ENCODE data around the gene DLGAP1.
"Not testable (repeated sequence)": the region's sequence is repeated elsewhere in the genome, so short reads cannot be mapped to it uniquely, and the experiment has no call there.

The DLGAP1 gene

DNA sequence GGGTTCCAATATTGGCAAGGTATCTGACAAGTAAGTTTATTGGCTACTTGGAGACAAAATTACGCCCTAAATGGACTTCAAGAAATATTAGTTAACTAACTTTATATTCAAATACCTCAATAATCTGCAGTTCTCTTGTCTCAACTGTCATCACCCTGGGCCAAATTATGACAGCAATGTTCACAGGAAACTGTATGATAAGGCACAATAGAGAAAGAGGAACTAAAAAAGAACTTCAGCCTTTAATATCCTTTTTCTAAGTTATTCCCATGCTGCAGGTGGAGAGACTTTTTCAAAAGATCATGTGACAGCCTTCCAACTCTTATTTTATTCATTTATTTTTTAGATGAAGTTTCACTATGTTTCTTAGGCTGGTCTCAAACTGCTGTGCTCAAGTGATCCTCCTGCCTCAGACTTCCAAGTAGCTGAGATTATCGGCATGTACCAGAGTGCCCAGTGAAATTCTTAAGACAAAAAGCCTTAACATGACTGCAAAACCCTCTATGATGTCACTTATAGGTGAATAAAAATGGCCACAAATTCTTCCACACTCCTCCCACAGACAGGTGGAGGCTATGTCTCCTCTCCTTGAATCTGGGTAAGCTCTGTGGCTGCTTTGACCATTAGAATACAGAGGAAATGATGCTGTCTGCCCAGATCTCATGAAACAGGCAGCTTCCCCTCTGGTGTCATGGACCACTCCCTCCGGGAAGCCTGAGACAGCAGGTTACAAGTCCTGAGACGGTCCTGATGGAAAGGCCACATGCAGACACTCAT is 794.2 kb downstream of the DLGAP1 start:
- DNase-seq (ENCODE audit: low read depth in 2 of 2): no peak

DNA sequence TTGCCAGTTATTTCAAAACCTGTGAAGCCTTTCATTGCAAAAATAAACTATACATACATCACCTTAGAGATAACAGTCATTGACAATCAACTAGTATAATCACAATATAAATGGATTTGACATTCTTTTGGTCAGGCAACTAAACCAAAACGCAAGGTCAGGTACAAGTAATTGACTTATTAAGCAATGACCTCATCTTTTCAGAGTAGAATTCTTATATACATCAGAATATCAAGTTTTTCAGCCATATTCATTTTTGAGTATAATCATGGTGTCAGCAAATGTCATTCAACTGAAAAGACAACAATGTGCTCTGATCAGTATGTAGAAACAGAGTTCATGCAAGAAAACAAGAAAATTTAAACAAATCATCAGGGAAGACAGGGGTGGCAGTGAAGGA is 796.6 kb downstream of the DLGAP1 start:
- DNase-seq (ENCODE audit: low read depth in 2 of 2): no peak

DNA sequence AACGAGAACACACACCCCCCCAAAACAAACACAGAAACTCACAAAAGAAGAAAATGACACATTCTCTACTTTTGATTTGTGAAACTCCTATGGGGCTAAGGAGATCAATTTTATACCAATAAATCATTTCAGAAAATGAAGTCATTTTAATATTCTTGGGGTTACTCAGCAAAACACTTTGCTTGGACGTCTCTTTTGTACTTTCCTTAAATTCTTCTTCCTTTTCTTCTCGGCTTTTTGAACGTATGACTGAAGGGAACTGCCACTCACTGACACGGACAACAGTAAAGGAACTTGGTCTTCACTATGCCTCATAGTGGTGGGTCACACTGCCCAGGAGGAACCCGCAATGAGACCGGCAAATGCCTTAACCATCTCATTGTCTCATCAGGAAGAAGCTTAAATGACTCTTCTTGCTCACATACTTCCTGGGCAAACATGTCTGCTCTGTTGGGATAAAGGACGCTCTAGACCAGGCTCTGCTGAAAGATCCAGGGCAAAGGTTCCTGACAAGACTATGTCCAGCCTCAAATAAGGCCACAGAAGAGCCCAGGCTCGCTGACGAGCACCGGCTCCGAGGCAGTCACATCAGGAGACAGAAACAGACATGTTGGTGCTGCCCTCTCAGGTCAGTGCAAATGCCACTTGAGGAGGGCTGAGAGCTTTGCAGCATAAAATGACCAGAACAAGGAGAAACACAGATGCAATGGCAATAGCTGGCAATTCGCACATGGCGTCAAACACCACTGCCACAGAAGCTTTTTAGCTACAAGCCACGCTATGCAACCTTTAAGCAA is 799.7 kb downstream of the DLGAP1 start:
- no peak for DNase-seq (ENCODE audit: low read depth in 2 of 2)

DNA sequence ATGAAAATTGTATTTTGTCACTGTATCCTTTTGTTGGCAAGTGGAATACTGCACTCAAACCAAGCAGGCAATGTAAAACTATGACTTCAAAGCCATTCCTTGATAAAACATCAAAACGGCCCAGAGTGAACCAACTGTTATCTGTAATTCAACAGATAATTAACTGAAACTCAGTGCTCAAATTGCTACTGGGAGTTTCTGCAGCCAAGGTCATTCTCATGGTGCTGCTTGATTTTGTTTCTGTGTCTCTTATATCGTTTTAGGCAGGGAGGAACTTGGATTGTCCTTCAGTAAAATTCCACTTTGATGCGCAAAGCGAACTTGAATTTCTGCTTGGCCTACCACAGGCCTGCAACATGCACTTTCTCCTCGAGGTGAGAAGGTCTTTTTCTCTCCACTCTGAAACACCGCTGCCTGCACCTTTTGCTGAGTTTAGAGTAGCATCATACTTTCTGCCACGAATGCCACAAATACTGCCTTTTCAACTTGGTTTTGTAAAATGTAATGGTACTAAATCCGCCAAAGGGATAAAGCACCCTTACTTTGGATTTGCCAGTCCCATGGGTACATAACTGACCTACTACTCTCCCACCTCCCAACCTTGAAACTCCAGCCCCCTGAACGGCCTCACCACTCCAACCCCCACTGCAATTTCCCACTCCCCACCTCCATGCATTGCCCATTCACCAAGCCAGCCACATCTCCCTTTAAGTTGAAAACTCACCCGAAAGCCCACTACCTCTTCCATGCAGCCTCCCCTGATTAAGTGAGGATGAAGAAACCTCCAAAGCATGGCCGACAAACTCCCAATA is 800.5 kb downstream of the DLGAP1 start:
- DNase-seq (ENCODE audit: low read depth in 2 of 2): no peak

DNA sequence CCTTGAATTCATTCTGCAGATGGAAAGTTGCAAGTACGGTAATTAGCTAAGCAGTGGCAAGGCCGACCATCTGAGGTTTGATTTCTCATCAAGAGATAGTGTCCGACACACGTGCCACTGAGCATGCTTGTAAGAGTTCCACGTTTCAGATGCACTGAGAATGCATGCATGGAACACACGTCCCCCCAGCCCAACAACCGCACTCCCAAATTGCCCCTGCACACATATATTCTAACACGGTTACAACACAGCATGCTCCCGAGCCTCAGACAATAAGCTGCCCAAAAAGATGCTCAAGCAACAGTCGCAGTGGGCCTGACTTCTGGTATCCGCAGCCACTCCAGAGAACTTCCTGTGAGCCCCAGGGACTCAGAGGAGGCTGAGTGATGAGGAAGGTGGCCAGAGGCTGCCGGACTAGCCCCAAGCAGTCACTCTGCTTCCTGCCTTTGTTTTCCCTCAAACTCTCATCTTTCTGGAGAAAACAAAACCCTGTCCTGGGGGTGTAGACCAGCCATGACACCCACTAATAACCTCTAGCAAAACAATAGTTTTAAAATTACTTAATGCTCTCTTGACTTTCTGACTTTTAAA is 801.2 kb downstream of the DLGAP1 start:
- no peak for DNase-seq (ENCODE audit: low read depth in 2 of 2)

DNA sequence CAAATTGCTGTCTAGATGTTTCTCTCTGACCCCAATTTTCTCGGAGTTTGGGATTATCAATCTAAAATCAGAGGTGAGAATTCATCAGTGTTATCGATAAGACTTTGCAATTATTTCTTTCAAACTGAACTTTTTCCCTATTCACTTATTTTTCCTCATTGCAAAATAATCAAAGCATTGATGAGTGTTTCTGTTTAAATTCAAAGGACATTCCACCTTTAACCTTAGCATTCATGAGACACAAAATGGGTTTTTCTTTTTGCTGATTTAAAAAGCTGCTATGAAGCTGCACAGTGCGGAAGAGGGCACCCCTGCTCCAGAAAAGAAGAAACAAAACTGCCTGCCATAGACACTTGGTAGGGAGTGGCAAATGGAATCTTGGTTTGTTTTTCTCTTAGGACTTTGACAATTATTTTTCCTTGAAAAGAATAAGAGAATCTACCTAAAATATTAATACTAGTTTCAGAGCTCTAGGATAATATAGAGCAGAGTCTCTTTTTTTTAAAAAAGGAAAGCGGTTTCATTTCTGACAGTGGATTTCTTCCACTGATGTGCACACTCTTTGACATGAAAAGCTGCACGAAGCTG is 801.8 kb downstream of the DLGAP1 start:
- no peak for DNase-seq (ENCODE audit: low read depth in 2 of 2)

DNA sequence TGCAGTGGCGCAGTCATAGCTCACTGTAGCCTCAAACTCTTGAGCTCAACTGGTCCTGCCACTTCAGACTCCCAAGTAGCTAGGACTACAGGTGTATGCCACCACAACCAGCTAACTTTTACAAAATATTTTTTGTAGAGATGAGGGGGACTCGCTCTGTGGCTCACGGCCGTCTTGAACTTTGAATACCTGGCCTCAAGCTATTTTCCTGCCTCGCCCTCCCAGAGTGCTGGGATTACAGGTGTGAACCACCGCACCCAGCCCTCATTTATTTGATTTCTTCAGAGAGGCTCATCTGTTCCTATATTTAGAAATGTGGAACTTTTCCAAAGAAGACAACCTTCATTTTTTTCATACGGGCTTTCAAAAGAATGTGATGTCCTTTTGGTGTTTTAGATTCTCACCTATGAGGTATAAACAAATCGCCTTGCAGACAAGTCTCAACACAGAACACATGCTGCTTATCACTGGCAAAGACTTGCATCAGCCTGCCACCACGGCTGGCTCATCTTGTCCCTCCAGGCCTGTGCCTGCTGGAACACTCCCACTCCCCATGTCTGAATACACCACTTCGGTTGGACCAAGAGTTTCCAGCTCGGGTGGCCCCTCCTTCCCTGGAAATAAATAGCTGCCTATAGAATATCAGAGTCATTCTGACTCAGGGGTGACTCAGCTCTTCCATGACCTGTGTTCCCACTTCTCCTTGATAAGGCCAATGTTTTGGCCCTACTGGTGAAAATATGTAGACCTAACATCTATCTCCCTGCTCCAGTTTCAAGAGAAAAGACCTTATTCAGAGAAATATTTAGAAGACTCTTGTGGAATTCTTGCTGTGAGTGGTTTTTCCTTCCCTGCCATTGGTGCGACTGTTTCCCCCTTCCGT is 802.5 kb downstream of the DLGAP1 start:
- DNase-seq (ENCODE audit: low read depth in 2 of 2): peak; percentile 74 to 75

DNA sequence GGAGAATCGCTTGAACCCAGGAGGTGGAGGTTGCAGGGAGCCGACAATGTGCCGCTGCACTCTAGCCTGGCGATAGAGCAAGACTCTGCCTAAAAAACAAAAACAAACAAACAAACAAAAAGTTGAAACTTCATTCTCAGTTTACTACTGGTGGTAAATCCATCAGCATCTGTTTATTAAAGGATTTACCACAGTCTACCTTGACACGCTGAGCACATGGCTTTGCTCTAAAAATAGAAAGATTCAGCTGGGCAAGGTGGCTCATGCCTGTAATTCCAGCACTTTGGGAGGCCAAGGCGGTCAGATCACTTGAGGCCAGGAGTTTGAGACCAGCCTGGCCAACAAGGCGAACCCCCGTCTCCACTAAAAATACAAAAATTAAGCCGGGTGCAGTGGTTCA is 803.8 kb downstream of the DLGAP1 start:
- DNase-seq (ENCODE audit: low read depth in 2 of 2): no peak

DNA sequence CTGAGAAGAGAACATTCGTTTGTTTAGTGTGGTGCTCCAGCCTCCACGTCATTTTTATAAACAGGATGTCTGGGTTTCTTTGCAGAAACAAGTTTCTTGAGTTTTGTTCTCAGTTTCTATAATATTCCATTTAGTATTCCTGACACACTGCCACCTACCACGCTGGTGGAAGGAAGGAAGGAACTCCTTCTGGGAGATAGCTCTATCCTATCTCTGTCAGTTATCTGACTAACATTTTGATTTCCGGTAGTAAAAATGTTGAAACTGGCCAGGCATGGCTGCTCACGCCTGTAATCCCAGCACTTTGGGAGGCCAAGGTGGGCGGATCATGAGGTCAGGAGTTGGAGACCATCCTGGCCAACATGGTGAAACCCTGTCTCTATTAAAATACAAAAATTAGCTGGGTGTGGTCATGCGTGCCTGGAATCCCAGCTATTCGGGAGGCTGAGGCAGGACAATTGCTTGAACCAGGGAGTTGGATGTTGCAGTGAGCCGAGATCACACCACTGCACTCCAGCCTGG is 804.5 kb downstream of the DLGAP1 start:
- not testable (repeated sequence) for DNase-seq (ENCODE audit: low read depth in 2 of 2)

DNA sequence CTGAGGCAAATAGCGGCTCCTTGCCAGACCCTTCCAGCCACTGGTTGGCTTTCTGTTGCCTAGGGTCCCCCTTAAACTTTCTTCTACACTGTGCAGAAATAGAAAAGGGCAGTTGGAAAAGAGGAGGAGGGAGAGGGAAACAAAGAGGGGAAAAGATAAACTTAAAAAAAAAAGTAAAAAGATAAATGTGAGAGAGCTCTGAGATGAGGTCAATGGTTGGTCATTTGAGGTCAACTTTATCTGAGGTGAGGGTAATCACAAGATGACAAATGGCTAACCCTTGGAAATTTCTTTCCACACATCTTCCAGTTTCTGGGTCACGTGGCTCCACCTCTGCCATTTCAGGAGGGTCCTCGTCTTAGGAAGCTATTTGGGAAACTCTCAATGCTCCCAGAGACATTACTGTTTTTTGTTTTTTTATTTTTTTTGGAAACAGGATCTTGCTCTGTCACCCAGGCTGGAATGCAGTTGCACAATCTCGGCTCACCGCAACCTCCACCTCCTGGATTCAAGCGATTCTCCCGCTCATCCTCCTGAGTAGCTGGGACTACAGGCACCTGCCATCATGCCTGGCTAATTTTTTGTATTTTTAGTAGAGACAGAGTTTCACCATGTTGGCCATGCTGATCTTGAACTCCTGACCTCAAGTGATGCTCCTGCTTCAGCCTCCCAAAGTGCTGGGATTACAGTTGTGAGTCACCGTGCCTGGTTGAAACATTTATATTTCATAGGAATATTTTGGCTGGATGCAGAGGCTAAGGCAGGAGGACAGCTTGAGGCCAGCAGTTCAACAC is 805.3 kb downstream of the DLGAP1 start:
- no peak for DNase-seq (ENCODE audit: low read depth in 2 of 2)

DNA sequence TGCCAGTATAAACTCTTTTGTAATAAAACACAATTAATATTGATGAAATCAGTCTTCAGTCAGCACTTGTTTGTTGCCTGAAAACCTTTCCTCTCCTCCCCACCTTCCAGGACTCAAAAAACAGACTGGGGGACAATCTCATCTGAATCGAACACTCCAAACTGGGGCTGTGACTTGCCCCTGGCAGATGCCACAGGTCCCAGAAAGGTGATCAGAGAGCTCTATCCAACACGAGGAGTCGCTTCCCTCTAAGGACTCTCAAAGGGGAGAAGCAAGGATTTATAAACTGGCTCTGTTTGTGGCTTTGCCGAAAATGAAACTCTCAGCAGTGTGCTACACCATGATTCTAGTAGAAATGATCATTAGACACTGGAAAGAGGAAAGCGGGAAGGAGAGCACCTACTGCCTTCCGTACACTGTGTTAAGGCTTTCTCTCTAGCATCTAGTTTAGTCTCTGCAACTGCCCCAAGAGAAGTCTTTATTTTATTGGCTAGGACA is 805.9 kb downstream of the DLGAP1 start:
- DNase-seq (ENCODE audit: low read depth in 2 of 2): no peak

DNA sequence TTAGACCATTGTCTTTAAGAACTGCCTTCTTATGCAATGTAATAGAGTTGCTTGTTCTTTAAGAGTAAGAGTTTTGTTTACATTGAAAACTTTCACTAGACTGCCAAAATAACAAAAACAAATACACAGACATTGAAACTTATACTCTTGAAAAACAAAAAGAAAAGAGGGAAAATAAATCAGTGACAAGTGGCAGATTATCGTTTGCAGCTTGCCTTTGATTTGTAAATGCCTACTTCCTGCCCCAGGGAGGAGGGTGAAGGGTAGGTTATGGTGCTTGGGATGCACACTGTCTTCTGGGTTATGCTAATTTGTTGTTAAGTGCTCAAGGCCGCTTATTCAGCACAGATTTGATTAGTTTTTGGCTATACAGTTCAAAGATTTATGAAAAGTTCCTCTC is 806.5 kb downstream of the DLGAP1 start:
- no peak for DNase-seq (ENCODE audit: low read depth in 2 of 2)

DNA sequence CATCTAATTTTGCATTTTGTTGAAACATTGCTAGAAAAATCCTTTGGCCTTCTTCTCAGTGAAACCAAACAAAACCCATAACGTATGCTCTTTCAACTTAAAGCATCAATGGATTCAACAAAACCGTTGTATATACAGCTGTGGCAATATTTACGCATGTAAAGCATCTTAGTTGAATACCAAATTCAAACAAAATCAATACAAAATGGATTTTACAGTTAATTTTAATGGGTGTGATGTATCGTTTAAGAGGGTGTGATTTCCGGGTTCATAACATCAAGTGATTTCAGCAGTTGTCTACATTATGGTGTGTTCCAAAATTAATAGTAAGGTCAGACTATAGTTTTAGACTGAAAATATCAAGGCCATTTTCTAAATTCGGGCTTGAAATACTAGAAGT is 806.9 kb downstream of the DLGAP1 start:
- DNase-seq (ENCODE audit: low read depth in 2 of 2): no peak

DNA sequence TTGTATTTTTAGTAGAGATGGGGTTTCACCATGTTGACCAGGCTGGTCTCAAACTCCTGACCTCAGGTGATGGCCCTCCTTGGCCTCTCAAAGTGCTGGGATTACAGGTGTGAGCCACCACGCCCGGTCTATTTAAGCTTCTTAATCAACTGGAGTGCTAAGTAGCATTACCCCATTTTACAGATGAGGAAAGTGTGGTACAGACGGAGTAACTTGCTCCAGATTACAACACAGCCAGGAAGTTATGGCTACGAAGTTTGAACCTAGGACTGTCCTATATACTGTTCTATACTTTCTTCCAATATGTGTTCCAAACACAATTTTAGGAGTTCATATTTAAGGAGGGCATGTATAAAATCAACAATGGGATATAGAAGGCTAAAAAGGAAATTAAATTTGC is 807.5 kb downstream of the DLGAP1 start:
- DNase-seq (ENCODE audit: low read depth in 2 of 2): no peak

DNA sequence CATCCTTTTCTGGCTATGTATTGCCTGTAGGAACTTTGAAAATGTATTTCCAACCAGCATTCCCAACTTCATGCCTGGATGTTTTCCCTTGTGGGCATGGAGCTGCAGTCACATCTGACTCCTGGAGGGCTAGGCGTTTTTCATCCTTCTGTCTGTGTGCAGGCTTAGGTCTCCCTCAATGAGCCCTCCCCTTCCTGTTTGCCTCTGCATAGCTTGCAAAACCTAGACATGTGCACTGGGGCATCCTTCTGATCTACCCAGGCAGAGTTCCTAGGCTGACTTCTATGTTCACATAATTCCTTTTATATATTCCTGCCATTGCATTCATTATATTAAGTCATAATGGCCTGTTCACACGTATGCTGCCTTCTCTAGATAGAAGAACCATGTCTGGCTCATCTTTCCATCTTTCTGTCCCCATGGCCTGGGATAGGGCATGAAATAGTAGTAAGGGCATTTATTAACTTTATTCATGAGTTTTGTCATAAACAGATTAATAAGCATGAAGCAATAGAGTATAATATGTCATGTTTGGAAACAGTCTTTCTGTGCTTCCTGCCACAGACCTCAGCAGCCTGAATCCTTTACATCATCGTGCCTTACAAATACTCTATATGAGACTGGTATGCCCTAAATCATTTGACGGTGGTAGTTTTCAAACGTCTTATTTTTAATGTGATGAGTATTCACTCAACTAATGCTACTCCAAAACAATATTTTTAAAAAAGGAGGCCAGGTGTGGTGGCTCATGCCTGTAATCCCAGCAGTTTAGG is 809.5 kb downstream of the DLGAP1 start:
- no peak for DNase-seq (ENCODE audit: low read depth in 2 of 2)

DNA sequence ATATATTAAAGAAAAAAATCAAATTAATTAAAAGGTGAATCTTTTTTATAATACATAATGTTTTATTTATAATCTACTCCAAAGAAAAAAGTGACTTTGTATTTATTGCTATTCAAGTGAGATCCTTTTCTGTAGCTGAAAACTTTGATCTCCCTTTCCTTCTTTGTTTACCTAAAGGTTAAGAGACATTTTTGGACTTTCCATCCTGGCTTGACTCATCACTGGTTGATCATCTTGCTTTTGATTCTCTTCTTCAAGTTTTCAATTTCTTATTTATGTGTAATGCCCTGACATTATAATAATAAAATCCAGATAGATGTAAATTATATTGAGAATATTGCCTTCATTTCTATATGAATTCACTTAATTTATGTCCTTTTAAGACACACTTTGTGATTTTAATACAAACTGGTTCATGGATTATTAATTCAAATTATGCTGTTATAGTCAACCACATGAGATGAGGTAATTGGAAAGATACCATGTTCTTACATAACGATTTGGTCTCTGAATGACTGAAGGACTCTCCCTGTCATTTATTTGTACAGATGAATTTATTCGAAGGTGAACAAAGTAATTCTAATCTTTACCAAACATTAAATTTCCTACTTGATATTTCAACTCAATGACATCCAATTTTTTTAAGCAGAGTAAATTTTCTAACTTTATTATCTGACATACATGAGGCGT is 820.7 kb downstream of the DLGAP1 start:
- DNase-seq (ENCODE audit: low read depth in 2 of 2): no peak

DNA sequence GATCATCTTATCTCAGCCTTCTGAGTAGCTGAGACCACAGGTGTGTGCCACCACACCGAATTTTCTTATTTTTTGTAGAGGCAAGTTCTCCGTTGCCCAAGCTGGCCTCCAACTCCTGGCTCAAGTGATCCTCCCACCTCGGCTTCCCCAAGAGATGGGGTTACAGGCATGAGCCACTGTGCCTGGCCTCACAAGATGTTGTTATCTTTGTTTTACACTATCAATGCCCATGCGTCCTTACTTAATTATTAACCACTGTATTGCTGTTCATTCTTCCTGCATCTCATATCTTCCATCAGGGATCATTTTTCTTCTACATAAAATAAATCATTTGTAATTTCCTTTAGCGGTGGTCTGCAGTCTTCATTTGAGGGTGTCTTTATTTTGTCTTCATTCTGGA is 823.2 kb downstream of the DLGAP1 start:
- no peak for DNase-seq (ENCODE audit: low read depth in 2 of 2)

DNA sequence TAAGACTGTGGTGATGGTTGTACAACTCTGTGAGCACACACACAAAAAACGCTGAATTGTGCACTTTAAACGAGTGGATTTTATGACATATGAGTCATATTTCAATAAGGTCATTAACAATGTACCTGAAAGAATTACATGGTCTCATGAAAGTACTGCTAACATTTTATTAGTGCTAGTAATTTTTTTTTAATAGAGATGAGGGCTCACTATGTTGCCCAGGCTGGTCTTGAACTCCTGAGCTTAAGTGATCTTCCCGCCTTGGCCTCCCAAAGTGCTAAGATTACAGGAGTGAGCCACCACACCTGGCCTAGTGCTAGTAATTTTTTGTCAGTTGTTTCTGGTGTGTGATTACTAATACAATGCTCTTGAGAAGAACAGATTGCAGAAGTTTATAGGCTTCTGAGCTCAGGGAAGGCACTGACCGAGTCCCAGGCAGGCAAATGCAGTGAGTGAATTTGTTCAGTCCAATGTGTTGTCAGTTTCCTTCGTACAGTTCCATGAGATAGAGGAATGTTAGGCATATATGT is 828.1 kb downstream of the DLGAP1 start:
- DNase-seq (ENCODE audit: low read depth in 2 of 2): no peak

Data from stimulated activated CD4-positive, alpha-beta T cell treated with anti-CD3 and anti-CD28 coated beads, Interleukin-15, amount 100 ng/mL, for 48 hours (primary cell).